ENCODE measurements around the gene TAF1D. TPM values are rescaled to one million over a fixed set of nuclear protein-coding genes. Genes with fewer than 3 reads are reported as not detected.

Gene TAF1D
- total and polyA plus RNA-seq, 7 experiments from 2014 or later, result 21.2 to 197 (median 156) TPM

GRCh38 chr11:93738647-93739081, 2.6 kb downstream of the TAF1D start:
- peaks cover 39 to 92% (median 71%) of the 10 kb centered on the region in 7 donors for H3K4me1 Mint-ChIP-seq
- no peaks in the 10 kb centered on the region for H3K9me3 ChIP-seq (ENCODE audit: control insufficient read depth in 2 of 3, low read length in 3 of 3)
- peak overlapping the region; percentile 84 for H3K27ac ChIP-seq (ENCODE audit: low read depth, low read length)
- no peak for ATAC-seq
- H3K36me3 ChIP-seq (ENCODE audit: control insufficient read depth in 2 of 3, insufficient read depth in 3 of 3, low read length in 3 of 3), result peaks cover 25 to 36% (median 26%) of the 10 kb centered on the region in 3 experiments
- peaks cover 0 to 3% (median 0%) of the 10 kb centered on the region in 5 donors for H3K27me3 Mint-ChIP-seq
- peaks cover 0 to 2% (median 0%) of the 10 kb centered on the region in 11 donors for H3K9me3 Mint-ChIP-seq
- peaks cover 0 to 53% (median 44%) of the 10 kb centered on the region in 5 donors for H3K36me3 Mint-ChIP-seq
- peak overlapping the region; percentile 68 to 100 (median 99) for H3K4me3 Mint-ChIP-seq
- H3K27ac Mint-ChIP-seq, result peak overlapping the region; percentile 56 to 100 (median 98)
- peaks cover 28 to 44% of the 10 kb centered on the region in 2 donors for H3K4me1 ChIP-seq (ENCODE audit: control insufficient read depth in 2 of 2, insufficient read depth in 2 of 2, low read length in 2 of 2)
- POLR2A ChIA-PET, result interaction anchor here (1.2 to 5.8 kb wide), 3 partner anchors 14 to 56 kb away, joined by 3 to 96 read pairs (median 4); partner anchors contain the start of gene MED17
- H3K27me3 ChIP-seq (ENCODE audit: control insufficient read depth in 2 of 2, insufficient read depth in 2 of 2, low read length in 2 of 2), result no peaks in the 10 kb centered on the region
- DNase-seq, result no peak
- H3K4me3 ChIP-seq (ENCODE audit: low read length), result peak overlapping the region; percentile 88
- CTCF ChIA-PET, result interaction anchor here (0.6 kb wide), 1 partner anchor 12 kb away, joined by 3 read pairs; no protein-coding TSS in a partner anchor
- intact Hi-C loops (cut with micrococcal nuclease), result loop anchor here in 1 of 2 donors (1.0 kb wide), 1 partner anchor 8 kb away; no protein-coding TSS in a partner anchor

- peaks cover 38 to 94% (median 72%) of the 10 kb centered on the region in 7 donors for H3K4me1 Mint-ChIP-seq
- H3K27me3 Mint-ChIP-seq, result peaks cover 0 to 3% (median 0%) of the 10 kb centered on the region in 5 donors
- H3K27ac ChIP-seq (ENCODE audit: low read depth, low read length), result peak overlapping the region; percentile 84
- peaks cover 28 to 50% of the 10 kb centered on the region in 2 donors for H3K4me1 ChIP-seq (ENCODE audit: control insufficient read depth in 2 of 2, insufficient read depth in 2 of 2, low read length in 2 of 2)
- peaks cover 30 to 42% (median 31%) of the 10 kb centered on the region in 3 experiments for H3K36me3 ChIP-seq (ENCODE audit: control insufficient read depth in 2 of 3, insufficient read depth in 3 of 3, low read length in 3 of 3)
- POLR2A ChIA-PET, result interaction anchor here (1.2 to 5.8 kb wide), 4 partner anchors 14 to 57 kb away, joined by 3 to 96 read pairs (median 6); partner anchors contain the start of gene MED17
- no peak for ATAC-seq
- DNase-seq, result no peak
- intact Hi-C loops (cut with micrococcal nuclease), result loop anchor here in 1 of 2 donors (1.0 kb wide), 1 partner anchor 8 kb away; no protein-coding TSS in a partner anchor
- H3K9me3 Mint-ChIP-seq, result peaks cover 0 to 2% (median 0%) of the 10 kb centered on the region in 11 donors
- peaks cover 0 to 54% (median 45%) of the 10 kb centered on the region in 5 donors for H3K36me3 Mint-ChIP-seq
- peak overlapping the region; percentile 68 to 100 (median 99) for H3K4me3 Mint-ChIP-seq
- peak overlapping the region; percentile 88 for H3K4me3 ChIP-seq (ENCODE audit: low read length)
- H3K27ac Mint-ChIP-seq, result peak overlapping the region; percentile 51 to 100 (median 98)
- no peaks in the 10 kb centered on the region for H3K9me3 ChIP-seq (ENCODE audit: control insufficient read depth in 2 of 3, low read length in 3 of 3)
- CTCF ChIA-PET, result interaction anchor here (0.6 kb wide), 1 partner anchor 13 kb away, joined by 3 read pairs; no protein-coding TSS in a partner anchor
- no peaks in the 10 kb centered on the region for H3K27me3 ChIP-seq (ENCODE audit: control insufficient read depth in 2 of 2, insufficient read depth in 2 of 2, low read length in 2 of 2)
Measured at GRCh38 chr11:93737904-93738612, 3.2 kb downstream of the TAF1D start.

GRCh38 chr11:93736129-93736528, 5.2 kb downstream of the TAF1D start:
- POLR2A ChIA-PET, result interaction anchor here (0.6 to 2.2 kb wide), 3 partner anchors 17 to 49 kb away, joined by 3 to 8 read pairs (median 7); partner anchors contain the start of gene MED17
- peak overlapping the region in 3 of 10 donors; percentile 9 to 39 (median 16) for H3K4me3 Mint-ChIP-seq
- Histone ChIP-seq H3K27me3 (ENCODE audit: control insufficient read depth in 2 of 2, insufficient read depth in 2 of 2, low read length in 2 of 2) (no peaks in the 10 kb centered on the region), H3K4me1 (ENCODE audit: control insufficient read depth in 2 of 2, insufficient read depth in 2 of 2, low read length in 2 of 2) (peaks cover 28 to 48% of the 10 kb centered on the region in 2 donors), H3K27ac (ENCODE audit: low read depth, low read length) (peak overlapping the region; percentile 31), H3K4me3 (ENCODE audit: low read length) (no peak overlapping the region), H3K36me3 (ENCODE audit: control insufficient read depth in 2 of 3, insufficient read depth in 3 of 3, low read length in 3 of 3) (peaks cover 33 to 57% (median 48%) of the 10 kb centered on the region in 3 experiments), H3K9me3 (ENCODE audit: control insufficient read depth in 2 of 3, low read length in 3 of 3) (no peaks in the 10 kb centered on the region)
- H3K9me3 Mint-ChIP-seq, result no peaks in the 10 kb centered on the region
- ATAC-seq, result no peak
- peaks cover 39 to 79% (median 72%) of the 10 kb centered on the region in 7 donors for H3K4me1 Mint-ChIP-seq
- peaks cover 0 to 66% (median 46%) of the 10 kb centered on the region in 5 donors for H3K36me3 Mint-ChIP-seq
- DNase-seq, result no peak
- CTCF ChIA-PET, result interaction anchor here (0.9 kb wide), 1 partner anchor 48 kb away, joined by 3 read pairs; the partner anchor contains the start of gene MED17
- intact Hi-C loops (cut with micrococcal nuclease), result no loop called here
- H3K27ac Mint-ChIP-seq, result peak overlapping the region in 7 of 9 donors; percentile 16 to 99 (median 60)
- peaks cover 0 to under 1% (median 0%) of the 10 kb centered on the region in 5 donors for H3K27me3 Mint-ChIP-seq

- Histone ChIP-seq H3K4me1 (ENCODE audit: control insufficient read depth in 2 of 2, insufficient read depth in 2 of 2, low read length in 2 of 2) (peaks cover 28 to 48% of the 10 kb centered on the region in 2 donors), H3K27ac (ENCODE audit: low read depth, low read length) (peak overlapping the region; percentile 31)
Measured at GRCh38 chr11:93735627-93736026, 5.7 kb downstream of the TAF1D start.

GRCh38 chr11:93734427-93735222, 6.7 kb downstream of the TAF1D start:
- ChIA-PET CTCF (no interaction called here), POLR2A (no interaction called here)
- no peaks in the 10 kb centered on the region for H3K9me3 Mint-ChIP-seq
- peaks cover 33 to 70% (median 60%) of the 10 kb centered on the region in 7 donors for H3K4me1 Mint-ChIP-seq
- no peaks in the 10 kb centered on the region for H3K27me3 Mint-ChIP-seq
- ATAC-seq, result no peak
- peak overlapping the region in 7 of 9 donors; percentile 31 to 81 (median 58) for H3K27ac Mint-ChIP-seq
- peak overlapping the region in 5 of 10 donors; percentile 10 to 29 (median 17) for H3K4me3 Mint-ChIP-seq
- peaks cover 0 to 72% (median 44%) of the 10 kb centered on the region in 5 donors for H3K36me3 Mint-ChIP-seq
- peaks cover 41 to 66% (median 52%) of the 10 kb centered on the region in 3 experiments for H3K36me3 ChIP-seq (ENCODE audit: control insufficient read depth in 2 of 3, insufficient read depth in 3 of 3, low read length in 3 of 3)
- no peaks in the 10 kb centered on the region for H3K9me3 ChIP-seq (ENCODE audit: control insufficient read depth in 2 of 3, low read length in 3 of 3)
- peaks cover 28 to 41% of the 10 kb centered on the region in 2 donors for H3K4me1 ChIP-seq (ENCODE audit: control insufficient read depth in 2 of 2, insufficient read depth in 2 of 2, low read length in 2 of 2)
- H3K27ac ChIP-seq (ENCODE audit: low read depth, low read length), result no peak overlapping the region
- H3K4me3 ChIP-seq (ENCODE audit: low read length), result no peak overlapping the region
- intact Hi-C loops (cut with micrococcal nuclease), result loop anchor here in 1 of 2 donors (1.0 kb wide), 1 partner anchor 7 kb away; no protein-coding TSS in a partner anchor
- DNase-seq, result no peak
- no peaks in the 10 kb centered on the region for H3K27me3 ChIP-seq (ENCODE audit: control insufficient read depth in 2 of 2, insufficient read depth in 2 of 2, low read length in 2 of 2)

More at GRCh38 chr11:93735627-93736026, 5.7 kb downstream of the TAF1D start:
- ChIA-PET CTCF (interaction anchor here (0.9 kb wide), 1 partner anchor 48 kb away, joined by 3 read pairs; the partner anchor contains the start of gene MED17), POLR2A (interaction anchor here (2.2 kb wide), 1 partner anchor 48 kb away, joined by 8 read pairs; the partner anchor contains the start of gene MED17)
- Mint-ChIP-seq H3K4me1 (peaks cover 39 to 78% (median 70%) of the 10 kb centered on the region in 7 donors), H3K27ac (peak overlapping the region in 5 of 9 donors; percentile 33 to 99 (median 66)), H3K9me3 (no peaks in the 10 kb centered on the region), H3K27me3 (no peaks in the 10 kb centered on the region), H3K36me3 (peaks cover 0 to 66% (median 46%) of the 10 kb centered on the region in 5 donors), H3K4me3 (peak overlapping the region in 1 of 10 donors; percentile 16)
- no peak for ATAC-seq
- Histone ChIP-seq H3K36me3 (ENCODE audit: control insufficient read depth in 2 of 3, insufficient read depth in 3 of 3, low read length in 3 of 3) (peaks cover 37 to 58% (median 52%) of the 10 kb centered on the region in 3 experiments), H3K27me3 (ENCODE audit: control insufficient read depth in 2 of 2, insufficient read depth in 2 of 2, low read length in 2 of 2) (no peaks in the 10 kb centered on the region), H3K9me3 (ENCODE audit: control insufficient read depth in 2 of 3, low read length in 3 of 3) (no peaks in the 10 kb centered on the region), H3K4me3 (ENCODE audit: low read length) (no peak overlapping the region)
- DNase-seq, result no peak
- intact Hi-C loops (cut with micrococcal nuclease), result loop anchor here in 1 of 2 donors (1.0 kb wide), 1 partner anchor 8 kb away; no protein-coding TSS in a partner anchor
